Esophagus (tissue), 2 donors: ENCODE measurements around the gene FILIP1. TPM values are rescaled to one million over a fixed set of nuclear protein-coding genes. Genes with fewer than 3 reads are reported as not detected.

ENCODE experiments used
- H3K27ac ChIP-seq, 2 donors: one replicate each; pipeline ENCODE4 v1.5.1; 2013; ENCODE audit warnings: low read depth in 2 of 2, mild to moderate bottlenecking in 2 of 2, inconsistent platforms in 1 of 2, low read length in 1 of 2, moderate library complexity in 1 of 2
- H3K27me3 ChIP-seq, 2 donors: one replicate each; pipeline ENCODE4 v1.6.1; 2013; ENCODE audit warnings: low read length in 2 of 2, control low read depth in 1 of 2, mild to moderate bottlenecking in 1 of 2; ENCODE audit not compliant: insufficient read depth in 2 of 2, control insufficient read depth in 1 of 2
- H3K36me3 ChIP-seq, 2 donors: one replicate each; pipeline ENCODE4 v1.6.1; 2013; ENCODE audit warnings: low read length in 1 of 2; ENCODE audit not compliant: control insufficient read depth in 2 of 2, insufficient read depth in 2 of 2
- H3K4me1 ChIP-seq, 2 donors: one replicate each; pipeline ENCODE4 v1.6.1; 2013; ENCODE audit warnings: low read length in 1 of 2; ENCODE audit not compliant: control insufficient read depth in 2 of 2, insufficient read depth in 2 of 2
- H3K4me3 ChIP-seq, 2 donors: one replicate each; pipeline ENCODE4 v1.5.1; 2013; ENCODE audit warnings: low read length in 2 of 2, mild to moderate bottlenecking in 2 of 2, low read depth in 1 of 2, moderate library complexity in 1 of 2
- H3K9me3 ChIP-seq, 2 donors: one replicate each; pipeline ENCODE4 v1.6.1; 2013; ENCODE audit warnings: mild to moderate bottlenecking in 2 of 2, low read depth in 1 of 2, low read length in 1 of 2, moderate library complexity in 1 of 2; ENCODE audit not compliant: control insufficient read depth in 2 of 2, insufficient read depth in 1 of 2
- WGBS, 2 donors: extraction: QIAGEN DNeasy Blood & Tissue Kit; methylation state at CpG; one replicate each; pipeline ENCODE4 v1.1.7; 2013; 5-methylcytosine and 5-hydroxymethylcytosine counted together
- polyA plus RNA-seq, 2 donors: library from polyadenylated mRNA; stranded (reverse); fragments of 200-250 nt; gene quantifications; one replicate each; pipeline ENCODE4 v1.2.3, GENCODE V29; 2013
- donor health status: healthy with polysubstance abuse.
- donor health status: Bipolar disorder and iron deficiency.

Gene FILIP1
- polyA plus RNA-seq, 2 donors = 0.84 to 1.6 TPM

DNA sequence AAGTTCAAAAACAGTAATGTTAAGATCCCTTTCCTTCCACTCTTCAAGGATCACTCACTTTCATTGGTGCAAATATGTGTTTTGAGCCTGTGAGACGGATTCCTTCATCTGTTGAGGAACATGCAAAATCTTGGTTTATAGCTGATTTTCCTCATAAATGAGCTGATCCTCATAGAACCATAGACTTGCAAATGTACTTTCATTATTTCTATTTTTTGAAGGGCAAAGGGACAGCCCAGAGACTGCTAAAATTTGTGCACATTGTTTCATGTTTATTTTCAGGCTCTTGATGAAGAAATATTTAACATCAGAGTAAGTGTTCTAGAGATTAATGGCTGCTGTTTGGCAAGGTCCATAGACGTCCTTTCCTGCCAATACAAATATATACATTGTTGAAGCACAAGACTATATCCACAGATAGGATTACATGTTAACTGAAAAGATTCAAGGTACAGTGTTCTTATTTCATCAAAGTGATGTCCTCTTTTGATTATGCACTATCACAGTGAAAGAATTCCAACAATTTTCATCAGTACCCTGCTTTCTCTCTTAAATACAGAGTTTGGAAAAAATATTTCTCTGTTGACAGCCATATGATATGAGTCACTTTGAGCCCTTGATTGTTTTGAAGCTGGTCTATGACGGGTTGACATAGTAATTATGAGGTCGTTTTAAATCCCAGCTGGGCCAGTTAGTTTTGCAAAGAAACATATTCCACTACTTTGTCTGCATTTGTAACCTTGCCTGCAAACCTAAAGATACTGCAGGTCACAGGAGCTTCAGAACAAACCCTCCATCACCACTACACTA, 95.7 kb downstream of the FILIP1 start:
- 37 to 41% methylated on average over 4 of the region's 4 CpGs for WGBS, 2 donors
- no peaks in the 10 kb centered on the region for H3K4me1 ChIP-seq
- H3K27ac ChIP-seq = no peak overlapping the region
- no peaks in the 10 kb centered on the region for H3K9me3 ChIP-seq
- no peaks in the 10 kb centered on the region for H3K36me3 ChIP-seq
- H3K27me3 ChIP-seq = no peaks in the 10 kb centered on the region
- no peak overlapping the region for H3K4me3 ChIP-seq

DNA sequence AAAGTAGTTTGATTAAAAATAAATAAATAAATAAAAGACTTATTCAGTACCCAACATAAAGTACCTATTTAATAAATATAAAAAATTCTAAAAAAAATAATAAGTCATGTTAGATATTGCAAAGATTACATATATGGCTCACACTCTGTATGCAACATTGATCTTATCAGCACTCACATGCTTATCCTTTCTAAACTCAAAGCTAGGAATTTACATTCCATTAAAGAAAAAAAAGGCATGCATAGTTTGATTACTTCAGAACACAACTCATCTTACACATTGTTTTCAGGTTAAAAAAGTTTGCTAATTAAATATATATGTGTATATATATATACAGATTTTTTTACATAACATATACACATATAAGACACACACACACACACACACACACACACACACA, 96.4 kb downstream of the FILIP1 start:
- H3K27ac ChIP-seq = no peak overlapping the region
- no peaks in the 10 kb centered on the region for H3K36me3 ChIP-seq
- H3K4me3 ChIP-seq = no peak overlapping the region
- no peaks in the 10 kb centered on the region for H3K4me1 ChIP-seq
- H3K9me3 ChIP-seq = no peaks in the 10 kb centered on the region
- H3K27me3 ChIP-seq = no peaks in the 10 kb centered on the region

DNA sequence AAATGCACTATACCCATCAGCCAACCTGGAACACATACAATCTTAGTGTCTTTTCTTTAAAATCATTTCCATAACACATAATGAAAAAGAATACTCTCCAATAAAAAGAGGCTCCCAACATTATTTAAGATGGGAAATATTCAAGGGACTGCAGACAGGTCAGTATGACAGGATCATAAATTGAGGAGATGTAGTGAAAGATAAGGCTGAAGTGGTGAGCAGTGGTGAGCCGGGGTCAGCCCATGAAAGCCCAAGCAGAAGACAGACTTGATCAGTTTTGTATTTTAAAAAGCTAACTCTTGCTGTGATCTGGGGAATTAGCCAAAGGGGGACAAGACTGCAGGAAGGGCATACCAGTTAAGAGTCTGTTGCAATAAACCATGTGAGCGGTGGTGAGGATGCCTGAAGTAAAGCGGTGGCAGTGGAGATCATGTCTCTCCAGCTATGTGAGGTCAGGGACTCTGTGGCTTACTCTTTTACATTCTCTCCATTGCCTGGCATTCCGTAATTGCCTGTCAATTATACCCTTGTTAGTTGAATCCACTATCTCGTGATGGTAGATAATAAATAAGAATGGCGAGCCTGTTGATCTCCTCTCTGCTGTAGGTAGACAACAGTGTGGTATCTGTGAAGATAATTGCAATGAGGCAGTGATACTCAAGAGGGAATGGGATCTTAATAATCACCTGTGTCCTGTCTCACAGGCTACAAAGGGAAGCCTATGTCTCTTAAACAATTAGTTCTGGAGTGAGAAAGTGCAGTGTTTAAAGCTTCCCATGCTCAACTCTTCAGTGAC, 97.4 kb downstream of the FILIP1 start:
- WGBS, 2 donors = 90 to 93% methylated on average over 6 of the region's 6 CpGs

DNA sequence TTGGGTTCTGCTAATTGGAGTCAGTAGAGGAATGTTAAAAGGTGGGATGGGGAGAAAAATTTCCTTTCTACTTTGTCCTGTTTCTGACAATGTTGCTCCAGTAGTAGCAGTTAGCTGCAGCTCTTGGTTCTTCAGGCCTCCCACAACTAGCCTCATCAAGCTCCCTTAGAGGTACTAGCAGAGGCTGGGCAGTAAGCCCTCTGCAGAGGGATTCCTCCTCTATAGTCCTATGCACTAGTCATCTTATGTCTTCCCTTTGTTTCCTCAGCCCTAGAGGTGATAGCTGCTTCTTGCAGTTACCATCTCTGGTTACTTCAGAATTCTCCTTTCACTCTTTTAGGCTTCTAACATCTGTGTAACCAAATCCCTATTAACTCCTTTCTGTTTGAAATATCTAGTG, 99.8 kb downstream of the FILIP1 start:
- no peak overlapping the region for H3K27ac ChIP-seq
- no peaks in the 10 kb centered on the region for H3K36me3 ChIP-seq
- no peaks in the 10 kb centered on the region for H3K9me3 ChIP-seq
- H3K4me1 ChIP-seq = no peaks in the 10 kb centered on the region
- no peak overlapping the region for H3K4me3 ChIP-seq
- H3K27me3 ChIP-seq = no peaks in the 10 kb centered on the region

More for the DNA sequence above, 97.4 kb downstream of the FILIP1 start:
- Histone ChIP-seq H3K36me3 (no peaks in the 10 kb centered on the region), H3K27me3 (no peaks in the 10 kb centered on the region), H3K4me3 (no peak overlapping the region), H3K27ac (no peak overlapping the region), H3K9me3 (no peaks in the 10 kb centered on the region), H3K4me1 (no peaks in the 10 kb centered on the region)

DNA sequence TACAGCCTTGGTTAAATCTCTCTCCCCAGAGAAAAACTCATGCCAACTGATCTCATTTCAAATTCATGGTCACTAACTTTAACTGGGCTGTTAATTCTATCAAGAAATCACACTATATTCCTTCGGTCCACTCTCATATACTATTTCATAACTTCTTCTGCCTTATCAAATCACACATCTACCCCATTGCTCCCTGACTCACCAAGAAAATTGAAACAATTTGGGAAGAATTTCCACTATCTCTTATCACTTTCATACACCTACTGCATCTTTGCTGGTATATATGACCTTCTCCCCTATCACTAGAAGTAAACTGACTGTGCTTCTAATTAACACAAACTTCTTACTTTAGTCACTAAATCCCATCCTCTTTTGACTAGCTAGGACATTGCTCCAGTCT, 102.3 kb downstream of the FILIP1 start:
- Histone ChIP-seq H3K4me3 (no peak overlapping the region), H3K9me3 (no peaks in the 10 kb centered on the region), H3K4me1 (no peaks in the 10 kb centered on the region), H3K36me3 (no peaks in the 10 kb centered on the region), H3K27ac (no peak overlapping the region), H3K27me3 (no peaks in the 10 kb centered on the region)
- 83 to 91% methylated on average over 1 of the region's 1 CpG for WGBS, 2 donors

DNA sequence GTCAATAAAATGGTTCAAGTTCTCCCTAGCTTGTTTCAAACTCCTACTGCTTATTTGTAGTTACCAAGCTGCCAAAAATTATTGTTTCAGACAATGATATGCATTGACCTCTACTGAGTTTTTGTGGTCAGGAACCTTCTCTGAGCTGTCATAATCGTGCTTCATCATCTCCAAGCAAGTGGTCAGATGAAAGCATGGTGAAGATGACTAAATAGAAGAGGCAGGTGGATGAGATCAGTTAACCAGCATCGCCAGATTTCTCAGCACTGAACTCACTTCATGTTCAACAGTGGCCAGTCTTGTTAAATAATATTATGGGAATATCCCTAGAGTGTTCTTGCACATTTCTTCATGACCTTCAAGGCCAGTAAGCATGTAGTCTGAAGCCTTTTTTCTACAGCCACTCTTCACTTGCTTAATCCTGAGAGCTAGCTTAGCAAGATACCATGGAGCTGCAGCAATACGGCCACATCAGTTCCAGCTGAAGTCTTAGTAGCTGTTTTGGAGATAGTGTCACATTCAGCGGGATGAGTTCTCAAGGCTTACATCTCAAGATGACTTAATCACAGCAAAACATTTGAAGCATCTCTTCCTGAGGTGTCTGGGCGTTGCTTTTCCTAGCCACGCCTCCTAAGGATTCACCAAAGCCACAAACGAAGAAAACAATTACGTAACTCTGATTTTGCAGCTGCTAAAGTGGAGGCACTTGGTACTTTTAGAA, 107.4 kb downstream of the FILIP1 start:
- Histone ChIP-seq H3K36me3 (no peaks in the 10 kb centered on the region), H3K9me3 (no peaks in the 10 kb centered on the region), H3K27ac (no peak overlapping the region), H3K4me1 (no peaks in the 10 kb centered on the region), H3K27me3 (no peaks in the 10 kb centered on the region), H3K4me3 (no peak overlapping the region)
- WGBS, 2 donors = 79 to 85% methylated on average over 8 of the region's 8 CpGs

DNA sequence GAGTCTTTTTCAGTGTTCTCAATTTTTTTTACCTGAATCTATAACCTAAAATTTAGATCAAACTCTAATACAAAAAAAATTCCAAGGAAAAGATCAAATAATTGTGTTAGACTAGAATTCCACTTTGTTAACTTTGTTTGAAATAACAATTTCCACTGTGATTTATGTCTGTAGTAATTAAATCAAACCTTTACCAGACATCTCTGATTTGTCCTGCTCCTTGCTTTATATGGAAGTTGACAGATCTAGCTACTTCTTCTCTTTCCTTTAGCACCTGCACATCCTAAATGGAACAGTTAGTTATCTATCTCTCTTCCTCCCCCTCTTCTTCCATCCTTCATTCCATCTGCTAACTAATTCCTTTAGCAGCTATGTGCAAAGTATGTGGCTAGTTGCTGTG, 109.5 kb downstream of the FILIP1 start:
- no peaks in the 10 kb centered on the region for H3K36me3 ChIP-seq
- H3K9me3 ChIP-seq = no peaks in the 10 kb centered on the region
- H3K27me3 ChIP-seq = no peaks in the 10 kb centered on the region
- H3K4me3 ChIP-seq = no peak overlapping the region
- no peaks in the 10 kb centered on the region for H3K4me1 ChIP-seq
- H3K27ac ChIP-seq = no peak overlapping the region

DNA sequence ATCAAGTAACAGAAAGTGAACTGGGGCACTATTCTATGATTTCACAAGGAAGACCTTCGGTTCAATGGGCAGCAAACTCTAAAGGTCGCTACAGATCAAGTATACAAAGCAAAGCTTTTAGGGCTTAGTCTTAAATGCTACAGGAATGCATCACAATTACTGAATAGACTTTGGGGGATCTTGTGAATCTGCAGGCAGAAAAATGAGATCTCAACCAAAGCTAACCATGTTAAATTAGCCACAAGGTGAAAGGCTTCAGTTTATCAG, 111.0 kb downstream of the FILIP1 start:
- Histone ChIP-seq H3K4me1 (no peaks in the 10 kb centered on the region), H3K27me3 (no peaks in the 10 kb centered on the region), H3K9me3 (no peaks in the 10 kb centered on the region), H3K36me3 (no peaks in the 10 kb centered on the region), H3K4me3 (no peak overlapping the region), H3K27ac (no peak overlapping the region)
- 43 to 45% methylated on average over 2 of the region's 2 CpGs for WGBS, 2 donors

DNA sequence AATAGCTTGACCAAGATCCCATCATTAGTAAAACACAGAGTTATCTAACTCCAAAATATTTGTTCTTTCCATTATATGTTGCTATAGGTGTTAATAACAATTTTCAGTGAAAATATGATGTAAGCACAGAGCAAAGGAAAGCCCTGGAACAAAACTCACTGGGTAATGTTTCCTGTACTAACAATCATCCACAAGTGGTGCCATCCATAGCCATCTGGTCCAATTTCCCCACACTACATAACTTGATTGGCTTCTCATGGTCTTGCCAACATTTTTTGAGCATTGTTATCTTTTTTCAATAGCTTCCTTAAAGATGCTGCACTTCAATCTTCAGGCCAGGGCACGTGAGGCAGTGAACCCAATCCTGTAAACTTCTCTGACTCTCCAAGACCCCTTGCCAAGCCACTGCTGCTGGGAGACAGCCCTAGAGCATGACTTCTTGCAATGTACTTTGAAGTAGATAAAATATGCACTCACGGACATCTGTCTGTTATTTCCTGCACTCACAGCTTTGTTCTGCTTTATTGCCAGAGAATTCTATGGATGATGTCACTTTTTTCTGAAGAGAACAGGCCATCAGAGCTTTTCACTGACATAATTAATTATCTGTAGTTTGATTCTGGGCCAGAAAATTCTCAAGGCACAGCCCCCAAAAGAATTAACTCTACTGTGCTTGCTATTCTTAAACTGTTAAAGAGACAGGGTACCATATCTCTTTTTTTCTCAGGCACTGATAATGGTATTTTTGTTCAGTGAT, 111.5 kb downstream of the FILIP1 start:
- no peaks in the 10 kb centered on the region for H3K9me3 ChIP-seq
- WGBS, 2 donors = 13 to 28% methylated on average over 2 of the region's 2 CpGs
- H3K27ac ChIP-seq = no peak overlapping the region
- H3K4me1 ChIP-seq = no peaks in the 10 kb centered on the region
- H3K4me3 ChIP-seq = no peak overlapping the region
- no peaks in the 10 kb centered on the region for H3K36me3 ChIP-seq
- no peaks in the 10 kb centered on the region for H3K27me3 ChIP-seq
